Measurements from ENCODE around the gene THAP12.
A peak's percentile ranks its signal among the peaks of the same experiment; 100 is the strongest.
"Not testable (repeated sequence)": the region's sequence is repeated elsewhere in the genome, so short reads cannot be mapped to it uniquely, and the experiment has no call there.

The THAP12 gene, protein sequence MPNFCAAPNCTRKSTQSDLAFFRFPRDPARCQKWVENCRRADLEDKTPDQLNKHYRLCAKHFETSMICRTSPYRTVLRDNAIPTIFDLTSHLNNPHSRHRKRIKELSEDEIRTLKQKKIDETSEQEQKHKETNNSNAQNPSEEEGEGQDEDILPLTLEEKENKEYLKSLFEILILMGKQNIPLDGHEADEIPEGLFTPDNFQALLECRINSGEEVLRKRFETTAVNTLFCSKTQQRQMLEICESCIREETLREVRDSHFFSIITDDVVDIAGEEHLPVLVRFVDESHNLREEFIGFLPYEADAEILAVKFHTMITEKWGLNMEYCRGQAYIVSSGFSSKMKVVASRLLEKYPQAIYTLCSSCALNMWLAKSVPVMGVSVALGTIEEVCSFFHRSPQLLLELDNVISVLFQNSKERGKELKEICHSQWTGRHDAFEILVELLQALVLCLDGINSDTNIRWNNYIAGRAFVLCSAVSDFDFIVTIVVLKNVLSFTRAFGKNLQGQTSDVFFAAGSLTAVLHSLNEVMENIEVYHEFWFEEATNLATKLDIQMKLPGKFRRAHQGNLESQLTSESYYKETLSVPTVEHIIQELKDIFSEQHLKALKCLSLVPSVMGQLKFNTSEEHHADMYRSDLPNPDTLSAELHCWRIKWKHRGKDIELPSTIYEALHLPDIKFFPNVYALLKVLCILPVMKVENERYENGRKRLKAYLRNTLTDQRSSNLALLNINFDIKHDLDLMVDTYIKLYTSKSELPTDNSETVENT

GRCh38 chr11:76380977-76381719 is at the start of gene THAP12, which contains the start of gene GVQW3:
TSS of gene THAP12 (minus strand) at chr11:76381132. CDS start at chr11:76380836, 296 bp downstream.
TSS of gene GVQW3 (plus strand) at chr11:76381323. CDS start at chr11:76381829, 506 bp downstream.
- H3K4me3 ChIP-seq (ENCODE audit: low read depth in 1 of 2, low read length in 2 of 2): peak within 1 kb of the TSS; percentile 82 to 88
- H3K9ac ChIP-seq (ENCODE audit: low read length): peak within 1 kb of the TSS; percentile 50
- H3K4me1 ChIP-seq (ENCODE audit: insufficient read depth, low read length): peaks cover 28% of the 10 kb centered on the region
- no peaks in the 10 kb centered on the region for H3K36me3 ChIP-seq (ENCODE audit: insufficient read depth, low read length)
- H3K9me3 ChIP-seq (ENCODE audit: low read length): no peaks in the 10 kb centered on the region
- H3K27me3 ChIP-seq (ENCODE audit: control insufficient read depth in 1 of 2, insufficient read depth in 2 of 2, low read length in 2 of 2): no peaks in the 10 kb centered on the region
- peak within 1 kb of the TSS; percentile 76 for H3K27ac ChIP-seq (ENCODE audit: low read depth, low read length)

DNA sequence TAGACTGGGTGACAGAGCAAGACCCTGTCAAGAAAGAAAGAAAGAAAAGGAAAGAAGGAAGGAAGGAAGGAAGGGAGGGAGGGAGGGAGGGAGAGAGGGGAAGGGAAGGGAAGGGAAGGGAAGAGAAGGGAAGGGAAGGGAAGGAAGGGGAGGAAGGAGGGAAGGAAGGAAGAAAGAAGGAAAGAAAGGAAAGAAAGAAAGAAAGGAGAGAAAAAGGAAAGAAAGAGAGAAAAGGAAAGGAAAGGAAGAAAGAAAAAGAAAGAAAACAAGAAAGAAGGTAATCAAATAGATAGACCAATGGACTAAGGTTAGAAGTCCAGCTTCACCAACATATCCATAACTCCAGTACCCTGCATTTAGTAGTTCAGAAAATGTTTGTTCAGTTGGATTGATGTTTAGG is 45.7 kb upstream of the THAP12 start:
- Histone ChIP-seq H3K4me3 (ENCODE audit: low read depth in 1 of 2, low read length in 2 of 2) (no peak overlapping the region), H3K9ac (ENCODE audit: low read length) (no peak overlapping the region), H3K27ac (ENCODE audit: low read depth, low read length) (no peak overlapping the region), H3K27me3 (ENCODE audit: control insufficient read depth in 1 of 2, insufficient read depth in 2 of 2, low read length in 2 of 2) (no peaks in the 10 kb centered on the region), H3K36me3 (ENCODE audit: insufficient read depth, low read length) (no peaks in the 10 kb centered on the region), H3K9me3 (ENCODE audit: low read length) (no peaks in the 10 kb centered on the region), H3K4me1 (ENCODE audit: insufficient read depth, low read length) (no peaks in the 10 kb centered on the region)

GRCh38 chr11:76424891-76425290 is 44.0 kb upstream of the THAP12 start:
- Histone ChIP-seq H3K9ac (ENCODE audit: low read length) (no peak overlapping the region), H3K27me3 (ENCODE audit: control insufficient read depth in 1 of 2, insufficient read depth in 2 of 2, low read length in 2 of 2) (no peaks in the 10 kb centered on the region), H3K36me3 (ENCODE audit: insufficient read depth, low read length) (no peaks in the 10 kb centered on the region), H3K27ac (ENCODE audit: low read depth, low read length) (no peak overlapping the region), H3K4me1 (ENCODE audit: insufficient read depth, low read length) (no peaks in the 10 kb centered on the region), H3K9me3 (ENCODE audit: low read length) (no peaks in the 10 kb centered on the region), H3K4me3 (ENCODE audit: low read depth in 1 of 2, low read length in 2 of 2) (no peak overlapping the region)

DNA sequence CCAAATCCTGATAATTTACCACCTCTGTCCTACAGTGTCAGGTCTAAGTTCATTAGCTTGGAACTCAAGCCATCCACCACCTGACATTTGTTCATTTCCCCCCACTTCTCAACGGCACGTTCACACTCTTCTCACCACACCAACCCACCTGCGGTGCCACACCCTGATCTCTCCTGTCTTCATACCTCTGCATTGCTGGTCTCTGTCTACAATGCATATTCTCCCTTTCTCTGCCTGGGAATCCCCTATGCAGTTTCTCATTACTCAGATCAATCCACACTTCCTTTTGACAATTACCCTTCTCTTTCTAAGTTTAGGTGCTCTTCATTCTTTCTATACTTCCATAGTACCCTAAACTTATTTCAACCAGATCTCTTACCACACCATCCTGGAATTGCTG is 43.4 kb upstream of the THAP12 start:
- no peaks in the 10 kb centered on the region for H3K9me3 ChIP-seq (ENCODE audit: low read length)
- no peak overlapping the region for H3K9ac ChIP-seq (ENCODE audit: low read length)
- no peaks in the 10 kb centered on the region for H3K27me3 ChIP-seq (ENCODE audit: control insufficient read depth in 1 of 2, insufficient read depth in 2 of 2, low read length in 2 of 2)
- H3K27ac ChIP-seq (ENCODE audit: low read depth, low read length): no peak overlapping the region
- no peaks in the 10 kb centered on the region for H3K4me1 ChIP-seq (ENCODE audit: insufficient read depth, low read length)
- H3K36me3 ChIP-seq (ENCODE audit: insufficient read depth, low read length): no peaks in the 10 kb centered on the region
- H3K4me3 ChIP-seq (ENCODE audit: low read depth in 1 of 2, low read length in 2 of 2): no peak overlapping the region

DNA sequence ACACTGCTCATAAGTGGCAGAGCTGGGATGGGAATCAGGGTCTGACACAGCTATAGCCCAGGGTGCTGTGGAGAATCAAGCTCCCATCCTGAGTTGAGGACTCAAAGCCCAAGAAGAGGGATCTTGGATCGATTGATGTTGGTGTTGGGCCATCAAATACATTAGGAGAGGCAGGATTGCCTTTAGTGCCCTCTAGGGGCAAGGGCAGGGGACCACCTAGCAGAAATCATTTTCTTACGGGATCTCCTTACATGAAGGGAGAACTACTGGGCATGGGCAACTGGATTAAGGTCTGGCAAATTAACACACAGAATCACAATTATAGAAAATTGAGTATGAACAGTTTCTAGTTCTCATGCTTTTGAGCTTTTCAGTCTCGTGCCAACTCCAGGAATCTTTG is 39.0 kb upstream of the THAP12 start:
- H3K4me3 ChIP-seq (ENCODE audit: low read depth in 1 of 2, low read length in 2 of 2): no peak overlapping the region
- no peaks in the 10 kb centered on the region for H3K9me3 ChIP-seq (ENCODE audit: low read length)
- H3K9ac ChIP-seq (ENCODE audit: low read length): no peak overlapping the region
- H3K36me3 ChIP-seq (ENCODE audit: insufficient read depth, low read length): no peaks in the 10 kb centered on the region
- H3K27ac ChIP-seq (ENCODE audit: low read depth, low read length): no peak overlapping the region
- H3K4me1 ChIP-seq (ENCODE audit: insufficient read depth, low read length): no peaks in the 10 kb centered on the region
- H3K27me3 ChIP-seq (ENCODE audit: control insufficient read depth in 1 of 2, insufficient read depth in 2 of 2, low read length in 2 of 2): no peaks in the 10 kb centered on the region

- Histone ChIP-seq H3K9ac (ENCODE audit: low read length) (no peak overlapping the region), H3K9me3 (ENCODE audit: low read length) (no peaks in the 10 kb centered on the region), H3K4me3 (ENCODE audit: low read depth in 1 of 2, low read length in 2 of 2) (no peak overlapping the region), H3K4me1 (ENCODE audit: insufficient read depth, low read length) (no peaks in the 10 kb centered on the region), H3K27me3 (ENCODE audit: control insufficient read depth in 1 of 2, insufficient read depth in 2 of 2, low read length in 2 of 2) (no peaks in the 10 kb centered on the region), H3K36me3 (ENCODE audit: insufficient read depth, low read length) (no peaks in the 10 kb centered on the region), H3K27ac (ENCODE audit: low read depth, low read length) (no peak overlapping the region)
Measured at GRCh38 chr11:76415073-76415472, 34.1 kb upstream of the THAP12 start.

DNA sequence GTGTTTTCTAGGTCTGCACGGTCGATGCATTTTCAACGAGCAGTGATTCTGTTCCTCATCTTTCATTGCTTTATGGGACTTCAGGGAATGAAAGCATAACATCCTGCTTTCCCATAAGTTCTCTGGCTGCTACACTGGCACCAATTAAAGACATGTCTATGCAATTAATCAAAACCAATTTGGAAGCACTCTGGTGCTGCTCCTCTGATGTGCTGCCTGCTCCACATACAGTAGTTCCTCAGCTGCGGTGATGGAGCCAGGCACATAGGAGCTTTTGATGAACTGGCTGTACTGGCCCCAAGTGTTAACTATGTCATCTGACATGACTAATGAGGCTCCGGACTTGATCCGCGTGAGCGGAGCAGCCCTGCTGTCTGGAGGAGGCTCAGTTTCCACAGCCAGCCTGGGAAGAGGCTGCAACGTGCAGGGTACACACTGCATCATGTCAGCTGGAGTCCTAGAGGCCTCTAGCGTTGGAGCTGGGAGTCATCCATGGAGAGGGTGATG is 30.0 kb upstream of the THAP12 start:
- H3K9me3 ChIP-seq (ENCODE audit: low read length): no peaks in the 10 kb centered on the region
- no peak overlapping the region for H3K27ac ChIP-seq (ENCODE audit: low read depth, low read length)
- H3K9ac ChIP-seq (ENCODE audit: low read length): no peak overlapping the region
- no peaks in the 10 kb centered on the region for H3K36me3 ChIP-seq (ENCODE audit: insufficient read depth, low read length)
- H3K4me1 ChIP-seq (ENCODE audit: insufficient read depth, low read length): no peaks in the 10 kb centered on the region
- no peaks in the 10 kb centered on the region for H3K27me3 ChIP-seq (ENCODE audit: control insufficient read depth in 1 of 2, insufficient read depth in 2 of 2, low read length in 2 of 2)
- H3K4me3 ChIP-seq (ENCODE audit: low read depth in 1 of 2, low read length in 2 of 2): no peak overlapping the region

DNA sequence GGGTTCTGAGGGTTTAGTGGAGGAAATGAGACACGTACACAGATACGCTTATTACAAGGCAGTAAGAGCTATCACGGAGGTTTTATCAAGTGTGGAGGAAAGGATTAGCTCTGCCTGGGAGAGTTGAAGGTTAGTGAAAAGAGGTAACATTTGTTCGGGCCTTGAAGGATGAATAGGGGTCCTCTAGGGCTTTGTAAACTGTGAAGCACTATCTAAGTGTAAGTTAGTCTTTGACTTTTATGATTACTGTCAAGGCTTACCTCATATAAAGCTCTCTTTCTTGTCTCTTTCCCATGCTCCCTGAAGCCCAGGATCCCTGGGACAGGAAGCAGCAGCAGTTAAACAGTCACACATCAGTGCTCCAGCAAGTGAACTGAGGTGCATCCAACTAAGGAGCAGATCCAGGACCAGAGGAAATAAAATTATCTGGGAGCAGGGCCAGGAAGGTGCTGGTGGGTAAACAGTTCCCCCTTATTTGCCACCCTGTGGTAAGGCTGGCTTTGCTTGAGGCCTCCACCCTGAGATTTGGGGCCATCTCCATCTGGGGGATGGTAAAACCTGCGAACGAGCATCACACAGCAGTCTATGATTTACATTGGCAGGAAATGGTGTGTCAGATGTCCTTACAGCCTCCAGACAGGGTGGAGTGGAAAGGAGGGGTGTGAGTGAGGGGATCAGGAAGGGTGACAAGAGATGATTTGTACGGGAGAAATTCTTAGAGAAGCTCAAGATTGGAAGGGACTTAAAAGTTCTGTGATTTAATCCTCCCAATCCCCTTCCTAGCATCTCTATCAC is 27.4 kb upstream of the THAP12 start:
- Histone ChIP-seq H3K4me3 (ENCODE audit: low read depth in 1 of 2, low read length in 2 of 2) (no peak overlapping the region), H3K27me3 (ENCODE audit: control insufficient read depth in 1 of 2, insufficient read depth in 2 of 2, low read length in 2 of 2) (no peaks in the 10 kb centered on the region), H3K36me3 (ENCODE audit: insufficient read depth, low read length) (no peaks in the 10 kb centered on the region), H3K27ac (ENCODE audit: low read depth, low read length) (no peak overlapping the region), H3K4me1 (ENCODE audit: insufficient read depth, low read length) (no peaks in the 10 kb centered on the region), H3K9me3 (ENCODE audit: low read length) (no peaks in the 10 kb centered on the region), H3K9ac (ENCODE audit: low read length) (no peak overlapping the region)

DNA sequence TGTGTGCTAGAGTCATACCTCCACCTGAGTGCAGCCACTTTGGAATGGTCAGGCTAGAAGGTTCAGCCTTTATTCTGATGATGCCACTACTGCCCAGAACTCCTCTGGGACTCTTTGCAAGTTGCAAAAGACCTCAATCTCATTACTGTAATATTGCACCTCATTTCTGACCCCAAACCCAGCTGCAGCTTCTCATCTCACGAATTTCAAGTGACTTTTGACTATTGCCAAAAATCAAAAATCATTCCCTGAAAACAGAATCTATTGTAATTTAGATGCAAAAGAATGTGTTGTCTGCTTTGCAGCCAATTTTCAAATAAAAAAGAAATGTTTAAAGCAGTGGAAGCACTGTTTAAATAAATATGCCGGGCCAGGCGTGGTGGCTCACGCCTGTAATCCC is 25.4 kb upstream of the THAP12 start:
- Histone ChIP-seq H3K4me3 (ENCODE audit: low read depth in 1 of 2, low read length in 2 of 2) (no peak overlapping the region), H3K27ac (ENCODE audit: low read depth, low read length) (no peak overlapping the region), H3K36me3 (ENCODE audit: insufficient read depth, low read length) (no peaks in the 10 kb centered on the region), H3K9me3 (ENCODE audit: low read length) (no peaks in the 10 kb centered on the region), H3K4me1 (ENCODE audit: insufficient read depth, low read length) (no peaks in the 10 kb centered on the region), H3K27me3 (ENCODE audit: control insufficient read depth in 1 of 2, insufficient read depth in 2 of 2, low read length in 2 of 2) (no peaks in the 10 kb centered on the region), H3K9ac (ENCODE audit: low read length) (no peak overlapping the region)

DNA sequence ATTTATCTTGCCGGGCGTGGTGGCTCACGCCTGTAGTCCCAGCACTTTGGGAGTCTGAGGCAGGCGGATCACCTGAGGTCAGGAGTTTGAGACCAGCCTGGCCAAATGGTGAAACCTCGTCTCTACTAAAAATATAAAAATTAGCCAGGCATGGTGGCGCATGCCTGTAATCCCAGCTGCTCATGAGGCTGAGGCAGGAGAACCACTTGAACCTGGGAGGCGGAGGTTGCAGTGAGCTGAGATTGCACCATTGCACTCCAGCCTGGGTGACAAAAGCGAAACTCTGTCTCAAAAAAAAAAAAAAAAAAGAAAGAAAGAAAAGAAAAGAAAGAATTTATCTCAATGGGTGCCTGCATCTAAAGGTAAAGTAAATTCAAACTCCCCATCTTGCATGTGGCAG is 20.6 kb upstream of the THAP12 start:
- not testable (repeated sequence) for H3K4me3 ChIP-seq (ENCODE audit: low read depth in 1 of 2, low read length in 2 of 2); H3K27ac ChIP-seq (ENCODE audit: low read depth, low read length); H3K4me1 ChIP-seq (ENCODE audit: insufficient read depth, low read length); H3K9me3 ChIP-seq (ENCODE audit: low read length); H3K9ac ChIP-seq (ENCODE audit: low read length); H3K27me3 ChIP-seq (ENCODE audit: control insufficient read depth in 1 of 2, insufficient read depth in 2 of 2, low read length in 2 of 2); H3K36me3 ChIP-seq (ENCODE audit: insufficient read depth, low read length)
